ENCODE measurements around the gene FLT3. TPM values are rescaled to one million over a fixed set of nuclear protein-coding genes. Genes with fewer than 3 reads are reported as not detected.
"Not testable (repeated sequence)": the region's sequence is repeated elsewhere in the genome, so short reads cannot be mapped to it uniquely, and the experiment has no call there.

Gene FLT3
- total and polyA plus RNA-seq, 10 donors, result 1.0 to 10.1 (median 4.2) TPM

- H3K27ac ChIP-seq, result no peak overlapping the region
- H3K36me3 ChIP-seq, result no peaks in the 10 kb centered on the region
- no peaks in the 10 kb centered on the region for H3K9me3 ChIP-seq
- 84 to 91% (median 88%) methylated on average over 4 of the region's 4 CpGs for WGBS, 5 donors
- no peak for DNase-seq
- no peak overlapping the region for H3K4me3 ChIP-seq
- H3K27me3 ChIP-seq (replicated peaks in 1 of 7), result no peaks in the 10 kb centered on the region
- H3K4me1 ChIP-seq, result no peaks in the 10 kb centered on the region
- intact Hi-C loops (cut with DNase I; ENCODE audit: low total_unique reads), result no loop called here
- TF ChIP-seq CTCF (IDR thresholded peaks at IDR 0.05 in 8 of 11, conservative IDR thresholded peaks at IDR 0.05 in 3 of 11) (no peak), POLR2AphosphoS5 (IDR thresholded peaks at IDR 0.05) (no peak), POLR2A (IDR thresholded peaks at IDR 0.05) (no peak)
Observed at GRCh38 chr13:28012383-28012782, 88.0 kb downstream of the FLT3 start.

- Histone ChIP-seq H3K27ac (no peak overlapping the region), H3K36me3 (no peaks in the 10 kb centered on the region), H3K4me3 (no peak overlapping the region), H3K27me3 (replicated peaks in 1 of 7) (no peaks in the 10 kb centered on the region), H3K9me3 (no peaks in the 10 kb centered on the region), H3K4me1 (no peaks in the 10 kb centered on the region)
- 78 to 91% (median 86%) methylated on average over 5 of the region's 5 CpGs for WGBS, 5 donors
- intact Hi-C loops (cut with DNase I; ENCODE audit: low total_unique reads), result no loop called here
- DNase-seq, result no peak
- TF ChIP-seq POLR2AphosphoS5 (IDR thresholded peaks at IDR 0.05) (no peak), POLR2A (IDR thresholded peaks at IDR 0.05) (no peak), CTCF (IDR thresholded peaks at IDR 0.05 in 8 of 11, conservative IDR thresholded peaks at IDR 0.05 in 3 of 11) (no peak)
Observed at GRCh38 chr13:28010046-28010445, 90.3 kb downstream of the FLT3 start.

GRCh38 chr13:28005016-28005415 is 95.4 kb downstream of the FLT3 start:
- intact Hi-C loops (cut with DNase I; ENCODE audit: low total_unique reads); H3K4me3 ChIP-seq; DNase-seq; H3K4me1 ChIP-seq; H3K27me3 ChIP-seq (replicated peaks in 1 of 7); H3K36me3 ChIP-seq; H3K9me3 ChIP-seq; H3K27ac ChIP-seq: not testable (repeated sequence)
- 93 to 95% (median 95%) methylated on average over 13 of the region's 13 CpGs for WGBS, 5 donors

- Histone ChIP-seq H3K4me3 (no peak overlapping the region), H3K36me3 (no peaks in the 10 kb centered on the region), H3K4me1 (no peaks in the 10 kb centered on the region), H3K27me3 (replicated peaks in 1 of 7) (no peaks in the 10 kb centered on the region), H3K9me3 (no peaks in the 10 kb centered on the region), H3K27ac (no peak overlapping the region)
- 86 to 87% (median 86%) methylated on average over 6 of the region's 6 CpGs for WGBS, 5 donors
- no peak for DNase-seq
- TF ChIP-seq POLR2A (IDR thresholded peaks at IDR 0.05) (no peak), POLR2AphosphoS5 (IDR thresholded peaks at IDR 0.05) (no peak), CTCF (IDR thresholded peaks at IDR 0.05 in 8 of 11, conservative IDR thresholded peaks at IDR 0.05 in 3 of 11) (no peak)
- intact Hi-C loops (cut with DNase I; ENCODE audit: low total_unique reads), result no loop called here
Observed at GRCh38 chr13:28002886-28003698, 97.3 kb downstream of the FLT3 start.
